GM18507 (cell line): ENCODE data around the gene PROK2.

Source experiments
- DNase-seq: peaks from one replicate; pipeline ENCODE4 v3.0.0; 2011; ENCODE audit warnings: low read depth; ENCODE audit not compliant: insufficient read length; ENCODE audit errors: extremely low spot score
- FAIRE-seq: peaks from 2 replicates; lab custom pipeline; 2011; peaks lifted over from hg19 to GRCh38; lab: Jason Lieb, UNC

PROK2 gene, protein sequence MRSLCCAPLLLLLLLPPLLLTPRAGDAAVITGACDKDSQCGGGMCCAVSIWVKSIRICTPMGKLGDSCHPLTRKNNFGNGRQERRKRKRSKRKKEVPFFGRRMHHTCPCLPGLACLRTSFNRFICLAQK

DNA sequence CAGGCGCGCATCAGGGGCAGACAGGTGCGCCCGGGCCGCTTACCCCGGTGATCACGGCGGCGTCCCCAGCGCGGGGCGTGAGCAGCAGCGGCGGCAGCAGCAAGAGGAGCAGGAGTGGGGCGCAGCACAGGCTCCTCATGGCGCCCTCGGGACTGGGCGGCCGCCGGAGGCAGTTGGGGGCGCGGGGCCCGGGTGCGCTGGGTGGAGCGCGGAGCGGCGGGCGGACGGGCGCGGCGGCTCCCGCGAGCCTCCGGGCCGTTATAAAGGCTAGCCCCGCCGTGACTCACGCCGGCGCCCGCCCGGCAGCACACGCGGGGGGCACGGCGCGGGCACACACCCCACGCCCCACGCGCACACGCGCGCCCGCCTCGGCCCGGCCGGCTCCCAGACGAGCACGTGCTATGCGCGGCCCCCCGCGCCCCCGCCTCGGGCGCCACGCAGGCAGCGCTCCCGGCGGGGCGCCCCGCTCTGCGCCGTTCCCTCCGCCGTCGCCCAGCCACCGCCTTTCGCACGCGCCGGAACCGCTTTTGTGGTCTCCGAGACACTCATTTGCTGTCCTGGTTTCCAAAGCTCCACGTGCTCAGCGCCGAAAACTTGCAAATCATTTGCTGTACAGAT, at the start of gene PROK2:
PROK2 (minus strand) TSS at position 235 of the 618 bp plus-strand sequence; CDS start at position 139, 96 bp downstream.
- DNase-seq (no peak), FAIRE-seq (no peak)

DNA sequence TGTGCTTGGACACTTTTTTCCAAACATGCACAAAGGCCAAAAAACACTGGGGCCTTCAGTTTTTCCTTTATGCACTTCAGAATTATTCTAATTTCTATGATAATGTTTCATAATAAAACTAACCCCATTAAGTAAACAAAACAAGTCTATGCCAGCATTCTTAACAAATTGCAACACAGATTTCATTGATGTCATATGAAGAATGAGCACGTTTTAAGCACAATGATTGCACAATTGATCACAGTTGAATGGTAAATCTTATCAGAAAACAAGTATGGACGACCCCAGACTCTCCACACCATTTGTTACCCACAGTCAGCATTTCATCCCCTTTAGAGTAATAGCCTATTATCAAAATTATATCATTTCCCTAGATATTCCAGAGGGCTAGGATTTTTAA, 46.7 kb upstream of the PROK2 start:
- FAIRE-seq, result no peak
- DNase-seq, result no peak

DNA sequence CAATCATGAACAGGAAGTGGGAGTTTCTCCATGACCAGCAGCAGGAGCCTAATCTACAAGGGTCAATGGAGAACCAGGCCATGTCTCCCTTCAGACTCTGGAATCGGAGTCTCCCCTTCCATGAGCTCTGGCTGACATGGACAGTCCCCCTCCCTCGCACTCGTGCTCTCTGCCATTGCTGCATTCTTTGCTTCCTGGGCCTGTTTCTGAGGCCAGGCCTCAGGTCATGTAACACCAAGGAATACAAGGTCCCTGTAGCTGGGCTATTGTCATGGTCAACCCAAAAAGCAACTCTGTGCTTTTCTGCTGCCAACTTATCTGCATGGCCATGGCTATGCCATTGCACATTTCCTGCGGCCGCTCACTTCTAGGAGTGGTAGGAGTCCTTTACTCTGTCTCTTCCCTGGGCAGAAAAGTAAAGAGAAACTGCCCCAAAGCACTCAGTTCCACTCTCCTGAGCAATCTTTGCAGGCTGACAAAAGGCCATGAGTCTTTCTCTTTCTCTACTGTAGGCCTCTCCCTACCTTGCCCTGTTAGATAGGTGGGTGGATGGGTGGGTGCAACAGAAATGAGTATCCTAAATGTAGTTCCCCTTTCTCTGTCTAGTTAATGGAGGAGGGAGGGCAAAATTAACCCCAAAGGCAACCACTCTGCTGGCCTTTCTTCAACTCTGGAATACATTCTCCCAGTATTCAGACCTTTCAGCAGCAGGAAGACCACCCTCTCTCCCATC, 40.8 kb upstream of the PROK2 start:
- FAIRE-seq, result no peak

DNA sequence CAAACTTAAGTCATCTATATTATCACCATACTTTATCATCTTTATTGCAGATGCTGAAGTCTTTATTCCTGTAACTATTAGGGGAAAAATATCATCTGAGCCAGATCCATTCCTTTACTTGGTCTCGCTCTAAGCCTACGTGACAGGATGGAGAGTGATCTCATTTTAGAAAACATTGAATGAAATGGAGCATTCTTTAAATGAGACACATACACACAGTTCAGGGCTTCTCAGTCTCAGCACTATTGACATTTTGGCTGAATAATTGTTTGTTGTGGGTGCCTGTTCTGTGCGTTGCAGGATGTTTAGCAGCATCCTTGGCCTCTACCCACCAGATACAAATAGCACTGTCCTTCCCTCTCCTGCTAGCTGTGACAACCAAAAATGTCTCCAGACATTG, 36.2 kb upstream of the PROK2 start:
- FAIRE-seq (no peak), DNase-seq (no peak)

More for the DNA sequence above, 40.8 kb upstream of the PROK2 start:
- DNase-seq, result no peak

DNA sequence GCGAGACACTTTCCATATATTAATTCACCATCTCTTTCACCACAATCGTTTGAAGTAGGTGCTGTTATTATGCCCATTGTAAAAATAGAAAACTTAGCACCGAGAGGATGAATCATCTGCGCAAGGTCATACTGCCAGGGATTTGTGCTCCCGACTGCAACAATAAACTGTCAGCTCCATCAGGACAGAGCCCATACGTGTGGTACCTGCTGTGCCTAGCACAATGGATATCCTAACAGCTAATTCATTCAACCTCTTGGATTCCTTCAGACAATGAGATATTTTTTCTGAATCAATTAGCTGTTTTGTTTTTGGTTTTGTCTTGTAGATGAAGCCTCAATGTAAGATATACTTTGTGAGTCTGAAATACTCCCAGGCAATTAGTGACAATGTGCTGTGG, 32.3 kb upstream of the PROK2 start:
- DNase-seq (no peak), FAIRE-seq (no peak)

DNA sequence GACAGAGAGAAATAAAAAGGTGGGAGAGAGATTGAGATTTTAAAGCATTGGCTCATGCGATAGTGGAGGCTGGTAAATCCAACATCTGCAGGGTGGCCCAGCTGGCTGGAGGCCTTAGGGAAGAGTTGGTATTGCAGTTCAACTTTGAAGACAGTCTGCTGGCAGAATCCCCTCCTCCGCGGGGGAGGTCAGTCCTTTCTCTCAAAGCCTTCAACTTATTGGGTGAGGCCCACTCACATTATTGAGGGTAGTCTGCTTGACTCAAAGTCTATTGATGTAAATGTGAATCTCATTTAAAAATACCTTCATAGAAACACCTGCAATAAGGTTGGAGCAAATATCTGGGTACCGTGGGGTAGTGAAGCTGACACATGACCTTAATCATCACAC, 31.8 kb upstream of the PROK2 start:
- FAIRE-seq (no peak), DNase-seq (no peak)

DNA sequence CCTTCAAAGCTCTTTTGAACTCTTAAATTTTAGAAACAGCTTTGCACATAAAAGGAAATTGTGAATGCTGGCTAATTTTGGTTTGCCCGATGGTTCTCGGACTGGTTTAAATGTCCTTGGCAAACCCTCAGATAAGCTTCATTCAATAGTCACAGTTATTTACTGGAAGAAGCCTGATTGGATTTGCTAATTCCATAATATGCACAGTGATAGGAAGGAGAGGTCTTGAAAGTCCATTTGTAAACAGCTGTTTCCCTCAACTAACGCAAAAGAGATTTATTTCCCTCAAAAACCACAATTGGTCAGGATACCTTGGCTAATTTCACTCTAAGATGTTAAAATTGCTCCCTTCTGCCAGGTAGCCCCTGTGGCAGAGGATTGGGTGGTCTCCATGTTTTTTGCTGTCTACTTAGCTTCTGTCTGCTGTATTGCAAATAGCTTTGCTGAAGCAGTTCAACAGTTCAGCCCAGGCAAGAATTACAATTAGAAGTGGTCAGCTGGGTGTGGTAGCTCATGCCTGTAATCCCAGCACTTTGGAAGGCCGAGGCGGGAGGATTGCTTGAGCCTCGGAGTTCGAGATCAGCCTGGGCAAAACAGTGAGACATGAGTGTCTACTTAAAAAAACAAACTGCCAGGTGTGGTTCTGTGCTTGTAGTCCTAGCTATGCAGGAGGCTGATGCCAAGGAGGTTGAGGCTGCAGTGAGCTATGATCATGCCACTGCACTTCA, 30.6 kb upstream of the PROK2 start:
- FAIRE-seq (no peak), DNase-seq (no peak)

DNA sequence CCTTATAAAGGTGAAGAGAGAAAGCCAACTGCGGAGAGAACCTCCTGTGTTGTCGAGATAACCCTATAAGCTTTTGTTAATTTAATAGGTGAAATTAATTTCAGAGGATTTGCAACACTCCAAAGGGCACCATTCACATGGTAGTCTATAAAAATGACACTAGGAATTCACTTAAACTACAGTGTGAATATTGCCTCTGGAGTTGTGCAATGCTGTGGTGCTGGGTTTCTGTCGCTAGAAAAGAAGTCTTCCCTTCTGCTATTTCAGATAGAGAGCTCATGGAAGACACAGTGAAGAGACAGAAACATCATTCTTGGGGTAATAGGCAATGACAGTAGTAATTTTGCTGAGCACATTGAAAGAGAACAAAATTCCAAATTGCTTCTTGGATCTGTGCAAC, 28.8 kb upstream of the PROK2 start:
- no peak for FAIRE-seq
- no peak for DNase-seq

DNA sequence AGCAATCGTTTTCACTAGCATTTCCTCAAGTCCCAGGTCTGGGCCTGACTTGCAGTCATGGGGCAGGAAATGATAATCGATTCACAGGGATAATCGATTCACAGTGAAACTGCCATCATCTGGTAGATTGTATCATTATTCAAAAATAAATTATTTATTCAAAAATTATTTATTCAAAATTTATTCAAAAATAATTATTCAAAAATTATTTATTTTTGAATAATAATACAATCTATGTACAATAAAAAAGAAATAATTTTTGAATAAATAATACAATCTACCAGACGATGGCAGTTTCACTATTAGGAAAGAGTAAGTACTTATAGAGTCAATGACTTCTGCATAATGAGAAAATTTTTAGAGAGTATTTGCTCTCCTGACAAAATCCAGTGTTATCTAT, 28.1 kb upstream of the PROK2 start:
- FAIRE-seq, result no peak

DNA sequence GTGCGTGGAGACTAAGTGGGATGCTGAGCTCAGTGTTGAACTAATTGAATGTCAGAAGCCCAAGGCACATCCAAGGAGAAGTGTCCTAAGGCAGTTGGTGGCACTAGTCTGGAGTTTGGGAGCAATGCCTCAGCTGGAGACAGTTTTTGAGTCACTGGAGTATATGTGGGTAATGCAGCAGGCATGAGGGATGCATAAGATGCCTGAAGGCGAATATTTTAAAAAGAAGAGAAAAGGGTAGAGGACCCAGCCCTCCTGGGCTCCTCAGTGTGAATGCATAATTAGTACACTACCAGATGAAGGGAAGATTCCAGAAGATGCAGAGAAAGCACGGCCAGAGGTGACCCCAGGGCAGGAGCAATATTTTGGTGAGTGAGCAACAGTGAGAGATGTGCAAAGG, 25.1 kb upstream of the PROK2 start:
- FAIRE-seq, result no peak
- DNase-seq, result no peak

More for the DNA sequence above, 28.1 kb upstream of the PROK2 start:
- no peak for DNase-seq

DNA sequence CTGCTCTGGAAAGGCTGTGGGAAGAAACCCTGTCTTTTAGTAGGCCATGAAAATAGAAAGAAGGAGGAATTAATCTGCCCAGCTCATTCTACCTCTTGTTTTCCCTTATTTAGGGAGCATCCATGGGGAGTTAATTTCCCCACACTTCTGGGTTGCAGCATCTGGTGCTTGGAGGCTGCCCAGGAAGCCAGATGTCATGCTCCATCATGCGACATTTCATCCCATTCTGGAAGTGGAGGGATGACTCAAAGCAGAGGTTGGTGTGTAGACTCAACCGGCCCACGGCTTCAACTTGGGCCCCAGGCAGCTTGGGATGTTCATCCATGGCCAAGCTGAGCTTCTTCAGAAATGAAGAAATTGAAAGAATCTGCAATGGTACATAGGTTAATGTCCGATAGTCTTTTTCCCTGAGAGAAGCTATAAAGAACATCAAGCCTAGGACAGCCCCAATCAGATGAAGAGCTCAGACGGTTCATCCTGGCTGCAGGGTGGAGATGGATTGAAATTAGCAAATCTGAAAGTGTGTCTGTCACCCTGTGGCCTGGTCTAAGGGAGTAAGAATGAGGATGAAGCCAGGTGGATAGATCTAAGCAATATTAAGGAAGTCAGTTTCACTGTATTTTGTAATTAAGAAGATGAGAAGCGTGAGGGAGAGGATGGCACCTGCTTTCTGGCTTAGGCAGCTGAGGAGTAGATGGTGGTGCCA, 24.5 kb upstream of the PROK2 start:
- FAIRE-seq (no peak), DNase-seq (no peak)

DNA sequence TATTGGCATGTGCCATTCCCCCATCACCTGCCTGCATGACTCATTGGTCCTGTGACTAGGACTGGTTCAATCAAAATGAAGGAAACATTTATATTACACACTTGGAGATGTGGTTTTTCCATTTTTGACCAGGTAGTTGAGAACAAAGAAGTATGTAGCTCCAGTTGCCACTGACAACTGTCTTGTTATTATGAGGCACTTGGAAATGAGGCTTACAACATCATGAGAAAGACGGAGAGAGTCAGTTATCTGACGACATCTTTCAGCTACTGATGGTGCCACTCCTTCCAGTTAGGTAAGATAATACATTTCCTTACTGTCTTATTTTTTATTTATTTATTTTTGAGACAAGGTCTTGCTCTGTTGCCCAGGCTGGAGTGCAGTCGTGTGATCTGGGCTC, 21.8 kb upstream of the PROK2 start:
- no peak for FAIRE-seq

DNA sequence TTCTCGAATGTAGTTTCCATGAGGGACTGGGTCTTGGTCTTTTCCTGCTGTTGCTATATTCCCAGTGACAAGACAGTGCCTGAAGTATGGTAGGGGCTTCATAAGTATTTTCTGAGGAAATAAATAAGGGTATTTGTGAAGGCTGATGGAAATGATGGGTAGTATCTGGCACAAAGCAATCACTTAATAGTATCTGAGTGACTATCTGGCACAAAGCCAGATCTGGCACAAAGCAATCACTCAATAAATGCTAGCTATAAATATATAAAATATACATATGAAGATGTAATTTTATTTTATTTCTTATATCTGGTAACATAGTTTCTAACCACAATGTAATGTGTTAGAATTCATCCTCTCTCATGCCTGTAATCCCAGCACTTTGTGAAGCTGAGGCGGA, 20.7 kb upstream of the PROK2 start:
- DNase-seq (no peak), FAIRE-seq (no peak)

More for the DNA sequence above, 21.8 kb upstream of the PROK2 start:
- no peak for DNase-seq

DNA sequence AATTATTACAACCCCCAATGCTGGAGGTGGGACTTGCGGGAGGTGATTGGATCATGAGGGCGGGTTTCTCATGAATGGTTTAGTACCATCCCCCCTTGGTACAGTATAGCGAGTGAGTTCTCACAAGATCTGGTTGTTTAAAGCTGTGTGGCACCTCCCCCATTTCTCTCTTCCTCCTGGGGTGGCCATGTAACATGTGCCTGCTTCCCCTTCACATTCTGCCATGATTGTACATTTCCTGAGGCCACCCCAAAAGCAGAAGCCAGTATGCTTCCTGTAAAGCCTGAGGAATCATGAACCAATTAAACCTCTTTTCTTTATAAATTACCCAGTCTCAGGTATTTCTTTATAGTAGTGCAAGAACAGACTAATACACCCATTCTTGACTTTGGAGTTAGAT, 20.3 kb upstream of the PROK2 start:
- DNase-seq, result no peak
- no peak for FAIRE-seq

DNA sequence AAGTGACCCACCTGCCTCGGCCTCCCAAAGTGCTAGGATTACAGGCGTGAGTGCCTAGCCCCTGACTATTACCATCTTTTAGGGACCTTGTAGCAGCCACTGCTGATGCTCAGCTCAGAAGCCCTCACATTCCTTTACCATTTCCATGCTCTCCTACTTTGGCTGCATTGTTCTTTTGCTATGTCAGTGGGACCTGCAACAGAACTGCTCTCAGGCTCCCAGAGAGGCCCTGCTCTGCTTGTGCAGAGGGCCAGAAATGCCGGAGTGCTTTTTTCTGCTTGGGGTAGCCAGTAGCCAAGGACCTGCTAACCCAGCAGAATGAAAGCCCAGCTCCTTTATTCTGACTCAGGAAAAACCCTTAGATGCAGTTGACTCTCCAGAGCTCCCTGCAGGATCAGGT, 18.3 kb upstream of the PROK2 start:
- DNase-seq (no peak), FAIRE-seq (no peak)

DNA sequence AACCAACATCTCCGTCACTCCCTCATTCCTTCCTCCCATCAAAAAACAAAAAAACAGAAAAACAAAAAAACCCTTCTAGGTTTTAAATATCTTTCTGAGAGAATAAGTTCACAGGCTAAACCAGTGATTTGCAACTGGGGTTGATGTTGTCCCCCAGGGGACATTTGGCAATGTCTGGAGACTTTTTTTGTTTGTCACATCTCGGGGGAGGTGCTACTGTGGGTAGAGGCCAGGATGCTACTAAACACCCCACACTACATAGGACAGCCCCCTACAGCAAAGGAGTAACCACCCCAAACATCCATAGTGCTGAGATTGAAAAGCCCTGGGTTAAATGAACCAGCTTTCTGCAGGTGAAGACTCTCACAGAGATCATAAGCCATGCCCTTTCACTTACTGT, 17.0 kb upstream of the PROK2 start:
- no peak for DNase-seq
- no peak for FAIRE-seq

DNA sequence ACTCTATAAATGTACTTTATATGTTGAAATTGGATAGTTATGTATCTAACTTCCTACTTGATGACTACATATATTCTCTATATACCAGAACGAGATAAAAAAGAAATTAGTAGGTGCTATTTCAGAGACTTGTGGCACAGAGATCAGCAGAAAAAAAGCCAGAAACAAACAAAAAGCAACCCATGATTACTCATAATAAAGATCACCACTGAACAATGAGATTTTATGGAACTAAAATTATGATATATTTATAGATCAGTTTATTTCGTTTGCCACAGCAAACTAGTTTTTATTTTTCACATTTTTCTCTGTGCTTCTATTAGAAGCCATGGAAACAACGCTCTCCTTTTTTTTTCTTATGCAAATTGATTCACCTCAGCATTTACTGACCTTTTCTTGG, 15.1 kb upstream of the PROK2 start:
- FAIRE-seq (no peak), DNase-seq (no peak)

DNA sequence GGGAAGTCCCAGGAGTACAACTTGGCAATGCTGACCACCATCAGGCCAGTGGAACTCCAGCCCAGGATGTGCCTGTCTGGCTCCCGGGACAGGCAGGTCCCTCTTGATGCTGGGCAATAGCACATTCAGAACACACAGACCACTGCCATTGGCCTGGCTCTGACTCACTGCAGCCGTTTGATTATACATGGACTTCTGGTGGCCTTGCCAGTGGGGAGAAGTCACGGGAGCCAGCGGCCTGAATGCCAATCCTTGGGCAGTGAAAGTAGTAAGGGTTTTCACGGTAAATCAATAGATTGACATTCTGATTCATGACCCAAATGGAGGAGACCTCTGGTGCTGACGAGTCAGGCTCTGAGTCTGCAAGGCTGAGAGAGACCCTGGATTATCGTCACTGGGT, 12.5 kb upstream of the PROK2 start:
- FAIRE-seq, result no peak
- no peak for DNase-seq

DNA sequence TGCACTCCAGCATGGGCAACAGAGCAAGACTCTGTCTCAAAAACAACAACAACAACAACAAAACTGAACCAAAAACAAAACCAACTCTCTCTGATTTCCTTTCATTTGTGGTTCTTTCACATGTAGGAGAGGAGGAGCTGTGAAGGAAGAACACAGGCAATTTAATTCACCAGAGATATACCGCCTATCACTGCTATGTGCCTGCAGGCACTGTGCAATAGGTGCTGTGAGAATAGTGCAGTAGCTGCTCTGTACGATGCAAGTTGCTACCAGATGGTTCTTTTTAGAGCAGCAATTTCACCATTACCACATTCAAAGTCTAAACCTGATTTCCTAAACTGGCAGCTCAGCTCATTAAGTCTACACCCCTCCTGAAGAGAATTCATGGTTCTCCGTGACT, 11.3 kb upstream of the PROK2 start:
- FAIRE-seq (no peak), DNase-seq (no peak)

DNA sequence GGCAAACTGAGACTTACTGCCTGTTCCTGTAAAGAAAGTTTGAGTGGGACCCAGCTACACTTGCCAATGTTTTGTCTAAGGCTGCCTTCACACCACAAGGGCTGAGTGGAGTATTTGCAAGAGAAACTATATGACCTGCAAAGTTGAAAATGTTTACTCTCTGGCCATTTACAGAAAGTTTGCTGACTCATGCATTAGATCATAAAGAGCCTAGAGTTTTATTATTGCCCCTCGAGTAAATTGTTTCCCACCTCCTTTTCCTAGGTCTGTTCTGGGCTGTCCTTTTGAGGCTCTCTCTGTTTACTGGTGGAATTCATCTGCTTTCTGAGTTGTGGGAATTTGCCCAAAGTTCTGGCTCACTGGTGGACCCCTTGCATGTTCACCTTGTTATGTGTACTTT, 6.7 kb upstream of the PROK2 start:
- DNase-seq, result no peak
- no peak for FAIRE-seq
